ENCODE measurements around the gene PHYKPL.

Gene PHYKPL

DNA sequence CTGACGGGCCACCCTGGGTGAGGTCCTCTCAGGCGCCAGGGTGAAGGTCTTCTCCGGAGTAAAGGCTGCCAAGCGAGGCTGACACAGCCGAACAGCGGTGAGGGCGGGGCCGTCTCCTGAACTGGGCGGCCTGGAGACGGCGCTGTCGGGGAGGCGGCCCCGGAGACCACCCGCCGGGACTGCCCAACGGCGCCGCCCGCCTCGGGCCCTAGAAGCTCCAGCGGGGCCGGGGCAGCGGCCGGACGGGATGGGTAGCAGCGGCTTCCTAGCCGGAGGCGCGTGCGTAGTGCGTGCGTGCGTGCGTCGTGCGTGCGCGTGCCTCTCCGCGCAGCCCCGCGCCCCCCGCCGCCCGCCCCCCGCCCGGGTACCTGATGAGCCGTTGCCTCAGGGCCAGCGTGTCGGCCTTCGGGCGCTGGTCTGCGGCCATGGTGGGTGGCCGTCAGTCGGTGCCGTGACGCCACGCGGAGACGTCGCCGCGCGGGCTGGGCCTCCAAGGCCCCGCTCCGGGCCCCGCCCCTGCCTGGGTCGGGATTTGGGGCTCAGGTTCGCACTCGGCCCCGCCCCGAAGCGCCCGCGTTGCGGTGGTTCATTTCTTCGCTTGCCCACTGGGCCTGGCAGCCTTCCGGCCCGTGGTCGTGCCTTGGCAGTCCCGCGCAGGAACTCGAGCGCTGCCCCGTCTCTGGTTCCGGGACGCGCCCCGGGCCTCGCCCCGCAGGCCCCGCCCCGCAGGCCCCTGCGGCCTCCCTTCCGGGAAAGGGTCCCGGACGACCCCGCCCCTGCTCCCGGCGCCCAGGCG is at the start of gene PHYKPL:
PHYKPL (minus strand) TSS at position 679 of the 796 bp plus-strand sequence; CDS start at position 427, 252 bp downstream.
- peak; percentile 62 to 71 for DNase-seq (ENCODE audit: low read depth in 2 of 2)

- no peak for DNase-seq (ENCODE audit: low read depth in 2 of 2)
These were observed 49.8 kb upstream of the PHYKPL start for GRCh38 chr5:178282391-178282790.

- DNase-seq (ENCODE audit: low read depth in 2 of 2), result no peak
These were observed 48.7 kb upstream of the PHYKPL start for GRCh38 chr5:178281331-178281730.

DNA sequence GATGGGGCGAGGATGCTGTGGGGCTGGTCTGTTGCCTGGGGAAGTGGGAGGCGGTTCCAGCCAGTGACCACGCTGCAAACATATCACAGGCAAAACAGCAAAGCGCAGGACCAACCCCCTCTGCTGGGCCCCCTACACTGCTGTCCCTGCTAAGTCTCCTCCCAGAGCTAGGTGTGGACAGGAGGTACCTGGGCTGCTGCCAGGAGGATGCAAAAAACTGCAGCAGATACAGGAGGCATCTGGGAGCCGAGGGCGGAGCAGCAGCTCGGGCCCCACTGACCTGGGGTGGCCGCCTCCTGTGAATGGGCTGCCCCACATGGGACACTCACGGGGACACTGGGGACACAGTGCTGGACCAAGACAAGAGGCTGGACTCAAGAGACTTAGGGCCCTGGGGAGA is 48.0 kb upstream of the PHYKPL start:
- no peak for DNase-seq (ENCODE audit: low read depth in 2 of 2)

GRCh38 chr5:178279723-178280438 is 47.3 kb upstream of the PHYKPL start:
- DNase-seq (ENCODE audit: low read depth in 2 of 2), result peak; percentile 61

- no peak for DNase-seq (ENCODE audit: low read depth in 2 of 2)
These were observed 46.6 kb upstream of the PHYKPL start for GRCh38 chr5:178279026-178279722.

GRCh38 chr5:178278358-178279023 is 45.9 kb upstream of the PHYKPL start:
- DNase-seq (ENCODE audit: low read depth in 2 of 2), result no peak

DNA sequence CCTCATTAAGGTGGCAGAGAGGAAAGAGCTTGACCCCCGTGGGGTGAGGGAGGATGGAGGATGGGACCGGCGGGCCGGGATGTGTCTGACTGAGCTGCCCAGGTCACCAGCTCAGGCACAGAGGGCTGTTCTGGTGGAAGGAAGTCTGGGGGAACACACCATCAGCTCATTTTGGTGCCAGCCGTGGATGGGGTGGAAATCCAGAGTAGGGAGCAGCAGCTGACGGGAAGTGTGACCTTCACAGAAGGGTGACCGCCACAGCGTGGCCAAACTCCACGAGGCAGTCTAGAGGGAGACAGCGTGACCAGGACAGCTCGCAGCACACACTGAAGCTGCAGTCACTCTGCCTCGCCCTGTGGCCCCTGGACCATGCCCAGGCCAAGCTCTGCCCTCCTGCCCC is 45.3 kb upstream of the PHYKPL start:
- DNase-seq (ENCODE audit: low read depth in 2 of 2), result no peak

DNA sequence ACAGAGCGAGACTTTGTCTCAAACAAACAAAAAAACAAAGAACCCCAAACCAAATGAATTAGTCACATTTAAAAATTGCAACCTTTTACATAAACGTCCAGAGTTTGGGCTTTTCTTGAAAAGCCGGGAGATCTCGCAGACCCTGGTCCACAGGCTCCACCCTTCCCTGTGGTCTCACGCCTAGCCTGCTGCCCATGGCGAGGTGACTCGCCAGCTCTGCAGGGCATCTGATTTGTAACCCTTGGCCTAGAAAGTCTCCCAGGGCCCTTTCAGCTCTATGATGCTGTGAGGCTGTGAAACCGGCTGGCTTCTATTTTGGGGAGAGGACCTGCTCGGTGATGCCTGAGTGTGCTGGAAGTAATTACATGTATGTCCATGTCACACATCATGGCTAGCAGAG is 44.7 kb upstream of the PHYKPL start:
- no peak for DNase-seq (ENCODE audit: low read depth in 2 of 2)

DNA sequence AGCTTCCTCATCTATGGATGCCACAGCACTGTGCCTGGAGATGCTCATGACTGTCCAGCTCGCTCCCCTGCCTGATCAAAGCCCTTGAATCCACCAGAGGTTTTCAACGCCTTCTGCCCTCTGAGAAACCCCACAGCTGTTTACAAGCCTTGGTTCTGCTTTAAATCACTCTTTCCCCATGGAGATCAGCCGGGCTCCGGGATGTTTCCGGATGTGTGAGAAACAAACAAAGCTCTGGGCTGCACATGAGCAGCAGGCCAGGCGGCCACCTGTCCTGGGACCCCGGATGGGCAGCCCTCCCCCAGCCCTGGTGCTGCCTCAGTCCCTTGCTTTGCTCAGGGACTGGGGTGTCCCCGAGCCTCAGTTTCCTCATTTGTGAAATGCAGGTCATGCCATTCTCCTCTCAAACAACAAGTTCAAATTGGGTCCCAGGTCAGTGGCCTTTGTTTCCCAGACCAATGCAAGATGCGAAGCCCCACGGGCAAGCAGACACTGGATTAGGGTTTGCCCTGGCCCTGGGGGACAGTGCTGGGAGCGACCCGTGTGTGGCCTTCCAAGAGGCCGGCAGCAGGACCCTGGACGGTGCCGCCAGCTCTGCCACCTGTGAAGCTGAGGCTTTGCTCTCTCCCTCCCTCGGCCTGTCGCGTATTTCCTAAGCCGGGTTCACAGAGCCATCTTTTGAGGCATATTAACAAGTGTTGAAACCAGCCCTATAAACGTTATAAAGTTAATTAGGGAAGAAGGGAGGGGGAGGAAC is 42.4 kb upstream of the PHYKPL start:
- DNase-seq (ENCODE audit: low read depth in 2 of 2), result no peak

- no peak for DNase-seq (ENCODE audit: low read depth in 2 of 2)
These were observed 41.3 kb upstream of the PHYKPL start for GRCh38 chr5:178273665-178274541.

- no peak for DNase-seq (ENCODE audit: low read depth in 2 of 2)
These were observed 40.4 kb upstream of the PHYKPL start for GRCh38 chr5:178273041-178273440.

DNA sequence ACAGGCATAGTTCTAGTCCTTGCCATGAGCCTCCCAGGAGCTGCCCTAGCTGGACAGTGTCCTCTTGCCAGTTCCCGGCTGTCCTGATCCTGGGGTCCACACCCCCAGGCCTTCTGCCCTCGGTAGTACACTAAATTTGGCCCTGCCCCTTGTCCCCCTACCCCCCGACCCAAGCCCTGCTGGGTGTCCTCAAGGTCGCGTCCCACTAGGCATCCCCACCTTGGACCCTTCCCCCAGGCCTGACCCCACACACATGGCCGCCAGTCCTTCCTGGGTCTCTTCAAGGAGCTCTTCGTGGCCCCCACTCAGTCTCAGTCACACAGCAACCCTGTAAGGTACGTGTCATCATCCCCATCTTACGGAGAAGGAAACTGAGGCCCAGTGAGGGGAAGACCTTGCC is 40.0 kb upstream of the PHYKPL start:
- DNase-seq (ENCODE audit: low read depth in 2 of 2), result no peak

GRCh38 chr5:178271726-178272479 is 39.3 kb upstream of the PHYKPL start:
- DNase-seq (ENCODE audit: low read depth in 2 of 2), result no peak

GRCh38 chr5:178271231-178271630 is 38.6 kb upstream of the PHYKPL start:
- no peak for DNase-seq (ENCODE audit: low read depth in 2 of 2)

DNA sequence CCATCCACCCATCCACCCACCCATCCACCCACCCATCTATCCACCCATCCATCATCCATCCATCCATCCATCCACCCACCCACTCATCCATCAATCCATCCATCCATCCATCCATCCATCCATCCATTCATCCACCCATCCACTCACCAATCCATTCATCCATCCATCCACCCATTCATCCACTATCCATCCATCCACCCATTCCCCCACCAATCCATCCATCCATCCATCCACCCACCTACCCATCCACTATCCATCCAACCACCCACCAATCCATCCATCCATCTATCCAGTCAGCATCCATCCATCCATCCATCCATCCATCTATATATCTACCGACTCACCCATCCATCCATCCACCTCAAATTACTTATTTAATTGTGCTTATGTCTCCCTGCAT is 36.9 kb upstream of the PHYKPL start:
- no peak for DNase-seq (ENCODE audit: low read depth in 2 of 2)

DNA sequence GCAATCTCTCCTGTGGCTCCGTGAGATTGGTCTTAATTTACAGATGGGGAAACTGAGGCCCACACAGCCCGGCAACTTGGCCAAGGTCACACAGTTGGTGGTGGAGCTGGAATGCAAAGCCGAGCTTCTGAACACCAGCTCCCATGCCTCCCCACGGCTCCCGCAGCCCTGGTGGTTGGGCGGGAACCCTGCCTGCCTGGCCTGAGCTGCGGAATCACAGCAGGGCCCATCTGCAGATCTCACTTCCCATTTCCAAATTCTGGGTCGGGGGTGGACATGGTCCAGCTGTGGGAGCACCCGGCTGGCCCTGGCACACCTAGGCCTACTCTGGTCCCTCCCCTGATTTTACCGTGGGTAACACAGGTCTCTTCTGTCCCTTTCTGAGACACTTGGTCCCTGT is 35.3 kb upstream of the PHYKPL start:
- DNase-seq (ENCODE audit: low read depth in 2 of 2), result no peak

GRCh38 chr5:178267245-178267644 is 34.6 kb upstream of the PHYKPL start:
- DNase-seq (ENCODE audit: low read depth in 2 of 2), result no peak

- DNase-seq (ENCODE audit: low read depth in 2 of 2), result no peak
These were observed 34.0 kb upstream of the PHYKPL start for GRCh38 chr5:178266581-178266980.

DNA sequence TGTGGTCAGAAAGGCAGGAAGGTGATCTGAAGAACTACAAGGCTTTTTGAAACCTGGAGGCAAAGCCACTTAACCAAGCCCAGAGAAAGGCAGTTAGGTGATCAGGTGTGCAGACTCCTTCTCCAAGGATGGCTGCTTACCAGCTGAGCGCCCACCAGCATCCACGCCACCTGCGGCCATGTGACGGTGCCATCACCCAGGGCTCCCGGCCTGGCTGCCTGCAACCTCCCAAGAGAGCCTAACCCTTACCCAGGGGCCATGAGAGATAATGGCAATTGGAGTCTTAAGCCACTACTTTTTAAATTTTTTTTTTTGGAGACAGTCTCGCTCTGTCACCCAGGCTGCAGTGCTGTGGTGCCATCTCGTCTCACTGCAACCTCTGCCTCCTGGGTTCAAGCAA is 33.1 kb upstream of the PHYKPL start:
- no peak for DNase-seq (ENCODE audit: low read depth in 2 of 2)

Data from stimulated activated CD4-positive, alpha-beta T cell treated with anti-CD3 and anti-CD28 coated beads, Interleukin-4, amount 100 ng/mL, for 48 hours (primary cell).